ENCODE results near the gene ATP1B1.

The ATP1B1 gene

DNA sequence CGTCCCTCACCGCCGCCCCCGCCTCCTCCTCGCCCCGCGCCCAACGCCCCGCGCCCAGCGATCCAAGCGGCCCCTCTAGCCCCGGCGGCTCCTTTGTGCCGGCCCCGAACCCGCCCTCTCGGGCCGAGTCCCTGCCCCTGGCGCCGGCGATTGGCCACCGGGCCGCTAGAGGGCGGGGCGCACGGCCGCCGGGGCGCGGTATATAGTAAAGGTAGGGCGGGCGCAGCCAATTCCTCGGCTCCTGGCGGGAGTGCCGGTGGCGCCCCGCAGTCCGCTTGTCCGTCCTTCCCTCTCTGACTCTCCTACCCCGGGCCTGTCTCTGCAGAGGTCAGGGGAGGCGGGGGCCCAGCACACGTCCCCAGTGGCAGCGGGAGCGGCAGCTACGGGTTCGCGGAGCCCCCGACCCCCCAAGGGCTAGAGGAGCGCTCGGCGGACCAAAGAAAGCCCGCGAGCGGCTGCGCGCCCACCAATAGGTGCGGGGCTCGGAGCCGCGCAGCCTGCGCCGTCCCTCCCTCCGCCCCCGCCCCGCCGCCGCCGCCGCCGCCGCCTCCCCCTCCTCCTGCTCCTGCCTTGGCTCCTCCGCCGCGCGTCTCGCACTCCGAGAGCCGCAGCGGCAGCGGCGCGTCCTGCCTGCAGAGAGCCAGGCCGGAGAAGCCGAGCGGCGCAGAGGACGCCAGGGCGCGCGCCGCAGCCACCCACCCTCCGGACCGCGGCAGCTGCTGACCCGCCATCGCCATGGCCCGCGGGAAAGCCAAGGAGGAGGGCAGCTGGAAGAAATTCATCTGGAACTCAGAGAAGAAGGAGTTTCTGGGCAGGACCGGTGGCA is at the start of gene ATP1B1:
Gene ATP1B1, plus strand, starts transcription at position 596 of the 826 bp plus-strand sequence. Its CDS starts 140 bp downstream, at position 736.
- H3K4me3 ChIP-seq, result peak within 1 kb of the TSS; percentile 85
- peak; percentile 86 for DNase-seq (ENCODE audit: low spot score)
- H3K27ac ChIP-seq, result peak within 1 kb of the TSS; percentile 80 to 90
- TF ChIP-seq, protein P1, sequence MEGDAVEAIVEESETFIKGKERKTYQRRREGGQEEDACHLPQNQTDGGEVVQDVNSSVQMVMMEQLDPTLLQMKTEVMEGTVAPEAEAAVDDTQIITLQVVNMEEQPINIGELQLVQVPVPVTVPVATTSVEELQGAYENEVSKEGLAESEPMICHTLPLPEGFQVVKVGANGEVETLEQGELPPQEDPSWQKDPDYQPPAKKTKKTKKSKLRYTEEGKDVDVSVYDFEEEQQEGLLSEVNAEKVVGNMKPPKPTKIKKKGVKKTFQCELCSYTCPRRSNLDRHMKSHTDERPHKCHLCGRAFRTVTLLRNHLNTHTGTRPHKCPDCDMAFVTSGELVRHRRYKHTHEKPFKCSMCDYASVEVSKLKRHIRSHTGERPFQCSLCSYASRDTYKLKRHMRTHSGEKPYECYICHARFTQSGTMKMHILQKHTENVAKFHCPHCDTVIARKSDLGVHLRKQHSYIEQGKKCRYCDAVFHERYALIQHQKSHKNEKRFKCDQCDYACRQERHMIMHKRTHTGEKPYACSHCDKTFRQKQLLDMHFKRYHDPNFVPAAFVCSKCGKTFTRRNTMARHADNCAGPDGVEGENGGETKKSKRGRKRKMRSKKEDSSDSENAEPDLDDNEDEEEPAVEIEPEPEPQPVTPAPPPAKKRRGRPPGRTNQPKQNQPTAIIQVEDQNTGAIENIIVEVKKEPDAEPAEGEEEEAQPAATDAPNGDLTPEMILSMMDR (IDR thresholded peaks at IDR 0.05), result peak; percentile 63

DNA sequence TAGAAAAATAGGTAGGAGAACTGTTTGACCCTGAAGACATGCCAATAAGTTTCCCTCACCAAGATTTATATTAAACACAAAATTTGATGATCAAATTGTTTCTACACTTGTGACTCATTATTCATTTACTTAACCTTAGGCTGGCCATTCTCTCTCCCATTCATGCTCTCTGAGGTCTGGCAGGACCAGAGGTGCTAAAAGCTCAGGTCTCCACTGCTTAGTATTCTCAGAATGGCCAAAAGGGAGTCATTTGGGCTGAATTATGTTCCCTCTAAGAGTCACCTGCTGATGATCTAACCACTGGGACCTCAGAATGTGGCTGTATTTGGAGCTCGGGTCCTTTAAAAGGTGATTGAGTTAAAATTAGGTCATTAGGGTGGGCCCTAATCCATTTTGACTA is 47.1 kb upstream of the ATP1B1 start:
- TF ChIP-seq, protein P1 (IDR thresholded peaks at IDR 0.05), result no peak
- H3K27ac ChIP-seq, result no peak overlapping the region

DNA sequence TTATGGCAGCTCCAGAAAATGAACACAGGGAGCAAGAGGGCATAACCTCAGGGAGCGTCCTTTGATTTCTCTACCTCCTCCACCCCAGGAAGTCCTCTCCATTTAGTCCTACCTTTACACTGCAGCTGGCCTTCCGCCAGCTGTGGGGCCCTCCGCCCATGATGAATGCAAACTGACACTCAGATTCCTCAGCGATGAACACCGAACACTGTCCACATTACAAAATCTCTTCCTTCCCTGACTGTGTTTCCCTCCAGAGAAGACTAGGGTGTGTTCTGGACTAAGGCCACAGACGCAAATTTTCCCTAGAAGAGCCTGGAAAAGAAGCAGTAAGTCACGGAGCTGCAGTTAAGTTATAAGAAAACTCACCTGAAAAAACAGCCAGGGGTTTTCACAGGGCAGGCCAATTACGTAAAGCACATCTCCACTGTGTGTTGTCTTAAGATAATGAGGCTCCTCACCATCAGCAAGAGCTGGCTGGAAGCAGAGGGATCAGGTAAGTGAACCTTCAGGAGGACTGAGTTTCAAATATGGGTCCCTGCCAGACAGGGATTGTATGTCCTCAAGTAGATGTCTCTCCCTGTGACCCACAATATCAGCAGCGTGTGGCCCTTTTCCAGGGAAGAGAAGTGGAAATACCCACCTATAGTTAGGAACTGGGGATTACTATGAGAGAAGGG is 46.3 kb upstream of the ATP1B1 start:
- Histone ChIP-seq H3K27ac (peak overlapping the region in 1 of 2 donors; percentile 13), H3K4me3 (no peak overlapping the region)
- DNase-seq (ENCODE audit: low spot score), result no peak
- TF ChIP-seq, protein P1 (IDR thresholded peaks at IDR 0.05), result no peak

More for the DNA sequence above, 47.1 kb upstream of the ATP1B1 start:
- no peak for DNase-seq (ENCODE audit: low spot score)
- no peak overlapping the region for H3K4me3 ChIP-seq

DNA sequence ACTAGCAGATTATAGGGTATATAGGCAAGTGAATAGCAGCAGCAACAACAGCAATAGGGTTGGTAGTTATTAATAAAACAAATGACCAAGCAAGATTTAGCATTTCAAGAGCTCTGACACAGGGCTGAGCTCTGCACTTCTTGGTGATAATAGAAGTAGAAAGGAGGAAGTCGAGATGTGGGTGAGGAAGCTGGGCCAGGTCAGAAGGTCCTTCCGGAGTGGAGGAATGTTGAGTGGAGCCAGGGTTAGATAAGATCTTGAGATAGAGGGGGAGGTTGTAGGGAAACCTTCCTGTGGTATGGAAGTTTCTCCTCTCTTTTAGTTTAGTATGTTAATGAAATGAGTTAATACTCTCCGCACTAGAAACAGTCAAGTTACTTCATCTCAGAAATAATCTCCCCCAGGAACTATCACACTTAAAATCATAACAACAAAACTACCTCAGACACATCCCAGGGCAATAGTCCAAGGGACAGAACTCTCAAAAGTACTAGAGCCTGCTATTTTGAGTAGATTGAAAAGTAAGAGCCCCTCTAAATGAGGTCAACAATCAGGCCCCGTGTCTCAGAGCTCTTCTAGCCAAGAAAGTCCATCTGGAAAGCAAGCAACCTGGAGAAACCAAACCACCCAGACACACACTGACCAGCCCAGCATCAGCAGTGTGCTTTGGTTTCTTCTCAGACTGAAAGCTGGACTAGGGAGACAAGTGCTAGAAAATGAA is 45.4 kb upstream of the ATP1B1 start:
- no peak overlapping the region for H3K4me3 ChIP-seq
- no peak overlapping the region for H3K27ac ChIP-seq
- no peak for DNase-seq (ENCODE audit: low spot score)
- TF ChIP-seq, protein P1 (IDR thresholded peaks at IDR 0.05), result no peak

DNA sequence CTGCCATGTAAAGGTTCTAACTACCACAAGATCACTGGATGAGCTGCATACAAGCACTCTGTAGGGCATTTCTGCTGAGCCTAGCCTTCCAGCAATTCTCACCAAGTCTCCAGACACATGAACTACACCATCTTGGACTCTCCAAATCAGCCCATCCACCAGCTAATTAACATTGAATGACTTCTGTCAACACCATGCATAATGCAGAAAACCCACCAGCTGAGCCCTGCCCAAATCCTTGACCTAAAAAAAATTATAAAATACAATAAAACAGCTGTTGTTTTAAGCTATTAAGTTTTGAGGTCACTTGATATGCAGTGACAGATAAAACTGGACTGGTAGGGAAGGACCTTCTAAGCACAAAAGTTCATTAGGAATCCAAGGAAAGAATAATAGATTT is 44.3 kb upstream of the ATP1B1 start:
- TF ChIP-seq, protein P1 (IDR thresholded peaks at IDR 0.05), result no peak
- H3K27ac ChIP-seq, result no peak overlapping the region
- no peak for DNase-seq (ENCODE audit: low spot score)
- H3K4me3 ChIP-seq, result no peak overlapping the region

DNA sequence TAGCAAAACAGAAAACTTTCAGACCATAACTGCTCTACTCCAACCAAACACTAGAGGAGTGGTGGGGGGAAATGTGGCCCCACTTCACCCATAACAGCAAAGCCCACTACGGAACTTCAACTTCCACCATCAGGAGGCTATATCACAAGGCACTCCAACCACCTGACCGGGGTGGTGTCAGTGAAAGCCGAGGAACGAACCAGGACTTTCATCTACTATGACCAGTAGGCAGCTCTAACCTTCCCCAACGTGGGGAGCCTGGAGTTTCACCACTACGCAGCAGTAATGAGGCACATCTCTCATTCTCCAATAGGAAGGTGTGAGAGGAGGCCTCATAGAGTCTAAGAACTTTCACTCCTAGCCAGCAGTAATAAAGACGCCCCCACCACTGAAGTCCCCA is 42.4 kb upstream of the ATP1B1 start:
- no peak overlapping the region for H3K27ac ChIP-seq
- DNase-seq (ENCODE audit: low spot score), result no peak
- TF ChIP-seq, protein P1 (IDR thresholded peaks at IDR 0.05), result no peak
- no peak overlapping the region for H3K4me3 ChIP-seq
